ENCODE results near the gene GDF9.

DNA sequence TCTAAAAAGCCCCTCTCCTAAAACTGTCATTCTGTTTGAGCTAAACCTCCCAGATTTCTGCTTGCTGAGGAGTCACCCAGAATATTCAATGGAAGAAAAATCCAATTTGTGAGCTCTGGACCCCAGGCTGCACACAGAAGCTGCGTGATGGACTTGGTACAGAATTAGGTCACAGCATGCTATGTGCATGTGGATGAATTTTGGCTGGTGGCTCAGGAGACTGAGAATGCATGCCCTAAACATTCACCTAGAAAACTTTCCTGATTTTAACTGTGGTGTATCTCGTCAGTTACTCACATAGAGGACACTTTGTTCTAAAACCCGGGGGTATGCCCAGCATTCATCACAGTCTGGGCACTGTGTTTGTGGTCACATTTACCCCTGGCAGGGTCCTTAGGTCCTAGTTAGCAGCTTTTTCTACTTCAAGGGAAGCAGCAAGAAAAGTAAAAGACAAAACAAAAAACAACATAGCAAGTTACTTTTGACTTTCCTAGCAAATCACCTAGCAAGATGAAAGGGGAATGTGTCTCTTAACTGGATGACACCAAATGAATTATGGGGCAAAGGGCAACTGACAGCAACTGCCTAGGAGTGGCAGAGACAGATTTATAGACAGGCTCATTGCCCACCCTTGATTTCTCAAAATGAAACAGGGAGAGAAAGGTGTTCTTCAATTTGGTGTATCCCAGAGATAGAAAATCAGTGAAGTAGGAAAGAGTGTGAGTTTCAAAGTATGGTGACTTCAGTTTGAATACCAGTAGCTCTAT, 27.6 kb downstream of the GDF9 start:
- TF ChIP-seq, protein P1, sequence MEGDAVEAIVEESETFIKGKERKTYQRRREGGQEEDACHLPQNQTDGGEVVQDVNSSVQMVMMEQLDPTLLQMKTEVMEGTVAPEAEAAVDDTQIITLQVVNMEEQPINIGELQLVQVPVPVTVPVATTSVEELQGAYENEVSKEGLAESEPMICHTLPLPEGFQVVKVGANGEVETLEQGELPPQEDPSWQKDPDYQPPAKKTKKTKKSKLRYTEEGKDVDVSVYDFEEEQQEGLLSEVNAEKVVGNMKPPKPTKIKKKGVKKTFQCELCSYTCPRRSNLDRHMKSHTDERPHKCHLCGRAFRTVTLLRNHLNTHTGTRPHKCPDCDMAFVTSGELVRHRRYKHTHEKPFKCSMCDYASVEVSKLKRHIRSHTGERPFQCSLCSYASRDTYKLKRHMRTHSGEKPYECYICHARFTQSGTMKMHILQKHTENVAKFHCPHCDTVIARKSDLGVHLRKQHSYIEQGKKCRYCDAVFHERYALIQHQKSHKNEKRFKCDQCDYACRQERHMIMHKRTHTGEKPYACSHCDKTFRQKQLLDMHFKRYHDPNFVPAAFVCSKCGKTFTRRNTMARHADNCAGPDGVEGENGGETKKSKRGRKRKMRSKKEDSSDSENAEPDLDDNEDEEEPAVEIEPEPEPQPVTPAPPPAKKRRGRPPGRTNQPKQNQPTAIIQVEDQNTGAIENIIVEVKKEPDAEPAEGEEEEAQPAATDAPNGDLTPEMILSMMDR (IDR thresholded peaks at IDR 0.05) = no peak
- no peak for TF ChIP-seq POLR2A (IDR thresholded peaks at IDR 0.05)
